Fibroblast of pulmonary artery (primary cell): ENCODE results near the gene PDE8A.

Experiments used
- DNase-seq: peaks from one replicate; pipeline ENCODE4 v3.0.0-alpha.2; 2010; ENCODE audit warnings: low read depth
- H3K4me3 ChIP-seq: replicated peaks from 2 replicates; pipeline ENCODE4 v1.5.1; 2011; ENCODE audit warnings: low read depth, mild to moderate bottlenecking, control low read depth, low read length, moderate library complexity
- CTCF ChIP-seq: IDR thresholded peaks from 2 replicates; pipeline ENCODE4 v1.5.1; 2011; ENCODE audit warnings: mild to moderate bottlenecking, control low read depth, low read length, inconsistent platforms; ENCODE audit errors: missing control alignments

PDE8A gene

GRCh38 chr15:85005746-85006145, 24.1 kb downstream of the PDE8A start:
- no peak for DNase-seq
- H3K4me3 ChIP-seq = no peak overlapping the region
- no peak for TF ChIP-seq CTCF

GRCh38 chr15:85006201-85006600, 24.5 kb downstream of the PDE8A start:
- no peak for TF ChIP-seq CTCF
- no peak overlapping the region for H3K4me3 ChIP-seq
- no peak for DNase-seq

- TF ChIP-seq CTCF = no peak
- no peak for DNase-seq
Observed at GRCh38 chr15:85006655-85007054, 25.0 kb downstream of the PDE8A start.

GRCh38 chr15:85007137-85007536, 25.5 kb downstream of the PDE8A start:
- TF ChIP-seq CTCF = no peak
- H3K4me3 ChIP-seq = no peak overlapping the region
- DNase-seq = no peak

More at GRCh38 chr15:85006655-85007054, 25.0 kb downstream of the PDE8A start:
- no peak overlapping the region for H3K4me3 ChIP-seq

- DNase-seq = no peak
- H3K4me3 ChIP-seq = no peak overlapping the region
- no peak for TF ChIP-seq CTCF
Observed at GRCh38 chr15:85007741-85008397, 26.2 kb downstream of the PDE8A start.

GRCh38 chr15:85008474-85009260, 27.0 kb downstream of the PDE8A start:
- TF ChIP-seq CTCF = no peak
- no peak overlapping the region for H3K4me3 ChIP-seq
- DNase-seq = no peak
